GM12865 (cell line): ENCODE measurements around the gene CCDC122.
A peak's percentile ranks its signal among the peaks of the same experiment; 100 is the strongest.

ENCODE experiments used
- DNase-seq: peaks from one replicate; pipeline ENCODE4 v3.0.0; 2010; ENCODE audit warnings: low read depth
- H3K4me3 ChIP-seq: 2 replicates; pipeline ENCODE4 v1.5.1; 2011; ENCODE audit warnings: mild to moderate bottlenecking, low read depth, low read length, control low read depth
- CTCF ChIP-seq: IDR thresholded peaks from 2 replicates; pipeline ENCODE4 v1.5.1; 2011; ENCODE audit warnings: low read length, control low read depth, low read depth, inconsistent platforms; ENCODE audit not compliant: insufficient read depth; ENCODE audit errors: missing control alignments

Gene CCDC122

DNA sequence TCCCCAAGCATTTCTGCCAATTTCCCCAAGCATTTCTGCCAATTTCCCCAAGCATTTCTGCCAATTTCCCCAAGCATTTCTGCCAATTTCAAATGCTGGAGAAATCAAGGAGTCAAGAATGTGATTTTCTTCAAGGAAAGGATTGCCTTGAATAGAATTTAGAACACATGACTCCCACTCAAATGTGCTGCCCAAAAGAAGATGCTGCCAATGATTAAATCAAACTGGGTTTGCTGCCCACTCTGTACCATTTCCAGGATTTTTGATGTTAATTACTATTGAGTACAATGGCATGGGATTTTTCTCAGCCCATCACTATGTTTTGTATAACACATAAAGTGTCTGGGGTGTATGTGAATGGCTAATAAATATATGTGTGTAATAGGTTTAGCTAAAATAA lies 70.9 kb downstream of the CCDC122 start:
- DNase-seq = no peak
- TF ChIP-seq CTCF = no peak
- no peak overlapping the region for H3K4me3 ChIP-seq

DNA sequence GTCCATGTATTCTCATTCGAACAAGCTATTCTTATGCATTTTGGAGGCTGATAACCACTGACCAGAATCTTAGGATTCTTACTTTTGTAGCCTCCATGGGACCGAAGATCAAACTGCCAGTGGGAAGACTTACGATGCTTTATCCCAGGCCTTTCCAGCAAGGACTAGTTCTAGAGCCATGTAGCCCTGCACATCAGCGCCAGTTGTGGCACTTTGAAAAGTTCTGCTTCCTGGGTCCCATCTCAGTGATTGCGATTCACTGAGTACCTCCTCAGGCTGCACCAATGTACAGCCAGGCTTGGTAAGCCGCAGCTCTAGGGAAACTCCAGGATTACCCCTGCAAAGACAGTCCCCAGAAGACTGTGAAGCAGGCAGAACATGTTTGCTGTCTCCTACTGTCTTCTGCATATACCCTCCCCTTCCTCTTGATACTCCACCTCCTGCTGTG lies 73.8 kb downstream of the CCDC122 start:
- peak; percentile 43 for DNase-seq
- H3K4me3 ChIP-seq = no peak overlapping the region
- no peak for TF ChIP-seq CTCF

GRCh38 chr13:43805071-43805468 lies 74.5 kb downstream of the CCDC122 start:
- DNase-seq = peak; percentile 9
- no peak overlapping the region for H3K4me3 ChIP-seq
- TF ChIP-seq CTCF = no peak

DNA sequence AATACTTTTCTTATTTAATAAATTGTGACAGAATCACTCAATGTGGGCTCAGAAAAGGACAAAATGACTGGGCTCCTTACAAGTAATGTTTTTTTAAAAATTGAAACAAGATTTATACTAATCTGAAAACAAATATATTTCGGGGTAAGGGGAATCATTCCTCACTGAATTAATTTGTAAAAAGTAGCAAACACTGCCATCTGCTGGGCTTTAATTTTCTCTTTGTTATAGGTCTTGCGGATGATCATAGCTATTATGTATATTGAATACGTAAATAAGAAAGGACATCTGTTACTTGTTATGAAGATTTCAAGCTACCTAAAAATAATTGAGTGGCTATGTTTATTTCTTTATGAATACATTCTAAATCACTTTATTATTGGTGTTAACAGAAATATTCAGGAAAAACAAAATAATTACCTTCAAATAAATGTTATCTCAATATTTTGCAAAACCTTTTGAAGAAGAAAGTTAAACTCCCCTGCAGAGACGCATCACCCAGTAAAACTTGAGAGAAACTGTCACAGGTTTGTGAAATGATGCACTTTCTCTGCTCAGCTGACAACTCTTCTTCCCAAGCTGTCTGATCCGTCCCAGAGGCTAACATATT lies 75.0 kb downstream of the CCDC122 start:
- peak; percentile 66 for DNase-seq
- peak; percentile 18 for TF ChIP-seq CTCF
- no peak overlapping the region for H3K4me3 ChIP-seq

DNA sequence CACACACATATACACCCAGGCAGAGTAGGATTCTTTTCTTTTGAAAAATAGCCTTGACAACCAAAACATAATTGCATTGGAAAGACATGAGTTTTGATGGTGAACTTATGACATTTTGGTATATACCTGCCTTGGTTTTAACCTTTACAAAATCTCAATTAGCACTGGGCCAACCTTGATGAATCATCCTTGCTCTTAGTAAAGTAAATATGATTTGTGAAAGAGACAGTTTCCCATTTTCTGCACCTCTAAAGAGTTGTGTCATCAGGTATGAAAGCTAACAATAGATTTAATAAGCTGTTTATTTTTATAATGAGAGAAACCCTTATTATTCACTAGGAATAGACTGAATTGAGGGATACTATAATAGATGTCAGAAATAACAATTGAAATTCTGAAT lies 77.0 kb downstream of the CCDC122 start:
- no peak overlapping the region for H3K4me3 ChIP-seq
- no peak for TF ChIP-seq CTCF
- DNase-seq = no peak

- no peak for TF ChIP-seq CTCF
- no peak for DNase-seq
- H3K4me3 ChIP-seq = no peak overlapping the region
Observed at GRCh38 chr13:43800828-43801227, 78.7 kb downstream of the CCDC122 start.

- peak; percentile 11 for DNase-seq
- TF ChIP-seq CTCF = no peak
- no peak overlapping the region for H3K4me3 ChIP-seq
Observed at GRCh38 chr13:43799191-43799590, 80.3 kb downstream of the CCDC122 start.
